Spleen (tissue), 11 donors: ENCODE results near the gene LRCH1. TPM values are rescaled to one million over a fixed set of nuclear protein-coding genes. Genes with fewer than 3 reads are reported as not detected.

Source experiments
- DNase-seq: peaks from one replicate; pipeline ENCODE4 v3.0.0-alpha.2; 2020
- H3K27ac ChIP-seq, 8 donors: fragments of 200-600 bp; sonication (generic) in 7 of 8; 1 replicate in 4 of 8; 2 replicates in 4 of 8; pipeline versions ENCODE4 v1.5.0 to v1.8.0; 2016 to 2021; ENCODE audit warnings: inconsistent platforms in 4 of 8, mild to moderate bottlenecking in 4 of 8, moderate library complexity in 1 of 8
- H3K27me3 ChIP-seq, 7 donors: fragments of 200-600 bp; sonication (generic) in 6 of 7; replicated peaks in 1 of 7; 1 replicate in 4 of 7; 2 replicates in 3 of 7; pipeline versions ENCODE4 v1.5.0 to v1.8.0; 2016 to 2021; ENCODE audit warnings: inconsistent platforms in 3 of 7, mild to moderate bottlenecking in 1 of 7
- H3K36me3 ChIP-seq, 6 donors: fragments of 200-600 bp; sonication (generic) in 5 of 6; 1 replicate in 4 of 6; 2 replicates in 2 of 6; pipeline versions ENCODE4 v1.5.0 to v1.8.0; 2016 to 2021; ENCODE audit warnings: inconsistent platforms in 2 of 6
- H3K4me1 ChIP-seq, 6 donors: fragments of 200-600 bp; sonication (generic) in 5 of 6; 1 replicate in 3 of 6; 2 replicates in 3 of 6; pipeline versions ENCODE4 v1.5.0 to v1.8.0; 2016 to 2021; ENCODE audit warnings: inconsistent platforms in 3 of 6
- H3K4me3 ChIP-seq, 8 donors: fragments of 200-600 bp; sonication (generic) in 7 of 8; 1 replicate in 4 of 8; 2 replicates in 4 of 8; pipeline versions ENCODE4 v1.5.0 to v1.8.0; 2016 to 2021; ENCODE audit warnings: inconsistent platforms in 4 of 8, mild to moderate bottlenecking in 4 of 8, moderate library complexity in 2 of 8
- H3K9me3 ChIP-seq, 8 donors: fragments of 200-600 bp; sonication (generic) in 7 of 8; 1 replicate in 4 of 8; 2 replicates in 4 of 8; pipeline versions ENCODE4 v1.5.0 to v1.8.0; 2016 to 2021; ENCODE audit warnings: inconsistent platforms in 4 of 8
- POLR2A ChIP-seq, 3 donors: fragments of 450-650 bp; IDR thresholded peaks; one replicate each; pipeline ENCODE4 v1.5.1; 2017; ENCODE audit warnings: antibody characterized with exemption in 3 of 3, mild to moderate bottlenecking in 1 of 3
- POLR2AphosphoS5 ChIP-seq, 3 donors: sonication (generic); formaldehyde crosslinking; IDR thresholded peaks; one replicate each; pipeline ENCODE4 v1.5.1; 2017; ENCODE audit warnings: antibody characterized with exemption in 3 of 3
- WGBS, 5 donors: extraction: QIAGEN DNeasy Blood & Tissue Kit in 3 of 5; methylation state at CpG; one replicate each; pipeline versions ENCODE4 v1.1.5 to v1.1.7; 2013 to 2018; 5-methylcytosine and 5-hydroxymethylcytosine counted together
- intact Hi-C: fragments of 100-400 bp; cut with DNase I; formaldehyde crosslinking; loops from one replicate; pipeline ENCODE4 v1.15.0; 2023; ENCODE audit warnings: low total_unique reads
- polyA plus RNA-seq, 3 donors: library from polyadenylated mRNA; stranded (reverse); fragments of 200-250 nt; gene quantifications; one replicate each; pipeline ENCODE4 v1.2.1, GENCODE V29; 2013
- total RNA-seq, 7 donors: library from RNA; depleted of rRNA in 3 of 7; stranded (reverse); fragments of >200 nt in 3 of 7; fragmentation: NEBNext Ultra II Directional in 4 of 7; extraction: Animal tissue kit (Norgen Biotek cat#: 25700) in 4 of 7; gene quantifications; one replicate each; pipeline versions ENCODE4 v1.1.0 to v1.2.1, GENCODE V29; 2016 to 2021
- TF ChIP-seq, protein P1 (sequence below), 11 experiments: fragments of 200-600 bp in 7 of 11; fragments of 450-650 bp in 4 of 11; sonication (generic) in 4 of 11; IDR thresholded peaks in 8 of 11; conservative IDR thresholded peaks in 3 of 11; 1 replicate in 7 of 11; 2 replicates in 4 of 11; pipeline versions ENCODE4 v1.4.0 to v1.8.0; 2016 to 2021; ENCODE audit warnings: antibody characterized with exemption in 11 of 11, inconsistent platforms in 4 of 11, mild to moderate bottlenecking in 1 of 11
- donor health status: healthy with polysubstance abuse.
- donor health status: DM: no; HTN: no; CAD: no; lungs with moderate emphysema.
- donor health status: DM: no; HTN: no; CAD: no.
- donor health status: Bipolar disorder and iron deficiency.
- donor health status: healthy.
- donor health status: DM: no; HTN: no; CAD: no.
- donor health status: DM: yes; HTN: yes; CAD: no.

LRCH1 gene
- total and polyA plus RNA-seq, 10 donors = 7.4 to 41.6 (median 34.6) TPM

DNA sequence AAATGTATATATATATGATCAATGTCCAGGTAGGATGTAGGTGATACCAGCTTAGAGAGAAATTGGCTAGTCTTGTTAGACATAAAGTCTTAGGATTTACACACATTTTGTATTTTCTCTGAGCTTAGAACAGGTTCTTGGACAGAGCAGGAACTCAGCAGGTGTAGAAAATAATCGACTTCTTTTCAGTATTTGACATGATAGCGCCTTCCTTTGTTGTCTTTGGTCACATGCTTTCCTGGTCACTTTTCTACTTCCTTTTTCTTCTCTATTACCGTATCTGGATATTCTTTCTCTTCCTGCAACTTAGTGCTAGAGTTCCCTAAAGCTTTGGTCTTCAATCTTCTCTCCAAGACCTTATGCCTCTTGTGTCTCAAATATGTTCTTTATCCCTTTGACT is 107.4 kb downstream of the LRCH1 start:
- H3K4me1 ChIP-seq = peaks cover 17 to 84% (median 48%) of the 10 kb centered on the region in 6 donors
- H3K27ac ChIP-seq = no peak overlapping the region
- DNase-seq = no peak
- H3K4me3 ChIP-seq = no peak overlapping the region
- WGBS, 5 donors = 35 to 63% (median 39%) methylated on average over 3 of the region's 3 CpGs
- H3K9me3 ChIP-seq = no peaks in the 10 kb centered on the region
- no peaks in the 10 kb centered on the region for H3K36me3 ChIP-seq
- intact Hi-C loops = no loop called here
- H3K27me3 ChIP-seq = no peaks in the 10 kb centered on the region
- TF ChIP-seq, protein P1, sequence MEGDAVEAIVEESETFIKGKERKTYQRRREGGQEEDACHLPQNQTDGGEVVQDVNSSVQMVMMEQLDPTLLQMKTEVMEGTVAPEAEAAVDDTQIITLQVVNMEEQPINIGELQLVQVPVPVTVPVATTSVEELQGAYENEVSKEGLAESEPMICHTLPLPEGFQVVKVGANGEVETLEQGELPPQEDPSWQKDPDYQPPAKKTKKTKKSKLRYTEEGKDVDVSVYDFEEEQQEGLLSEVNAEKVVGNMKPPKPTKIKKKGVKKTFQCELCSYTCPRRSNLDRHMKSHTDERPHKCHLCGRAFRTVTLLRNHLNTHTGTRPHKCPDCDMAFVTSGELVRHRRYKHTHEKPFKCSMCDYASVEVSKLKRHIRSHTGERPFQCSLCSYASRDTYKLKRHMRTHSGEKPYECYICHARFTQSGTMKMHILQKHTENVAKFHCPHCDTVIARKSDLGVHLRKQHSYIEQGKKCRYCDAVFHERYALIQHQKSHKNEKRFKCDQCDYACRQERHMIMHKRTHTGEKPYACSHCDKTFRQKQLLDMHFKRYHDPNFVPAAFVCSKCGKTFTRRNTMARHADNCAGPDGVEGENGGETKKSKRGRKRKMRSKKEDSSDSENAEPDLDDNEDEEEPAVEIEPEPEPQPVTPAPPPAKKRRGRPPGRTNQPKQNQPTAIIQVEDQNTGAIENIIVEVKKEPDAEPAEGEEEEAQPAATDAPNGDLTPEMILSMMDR (IDR thresholded peaks at IDR 0.05 in 8 of 11, conservative IDR thresholded peaks at IDR 0.05 in 3 of 11) = no peak
- TF ChIP-seq POLR2AphosphoS5 (IDR thresholded peaks at IDR 0.05) (no peak), POLR2A (IDR thresholded peaks at IDR 0.05) (no peak)

DNA sequence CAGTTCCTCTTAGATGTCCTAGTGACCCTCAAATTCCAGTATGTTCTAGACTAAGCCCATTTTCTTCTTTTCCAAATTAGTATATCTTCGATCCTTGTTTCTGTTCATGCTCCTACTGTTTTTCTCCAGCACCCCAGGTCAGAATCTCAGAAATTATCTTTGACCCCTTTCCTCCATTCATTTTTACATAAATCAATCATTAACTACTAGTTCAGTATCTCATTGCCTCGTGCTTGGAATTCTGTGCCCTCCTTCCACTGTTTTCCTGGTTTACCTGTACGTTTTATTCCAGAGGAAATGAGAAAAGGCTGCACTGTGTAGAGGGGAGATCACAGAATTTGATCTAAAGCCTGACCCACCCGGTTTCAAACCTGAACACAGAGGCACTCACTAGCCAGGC is 107.9 kb downstream of the LRCH1 start:
- 84 to 94% (median 90%) methylated on average over 4 of the region's 4 CpGs for WGBS, 5 donors
- H3K27ac ChIP-seq = no peak overlapping the region
- peaks cover 17 to 84% (median 48%) of the 10 kb centered on the region in 6 donors for H3K4me1 ChIP-seq

GRCh38 chr13:46662690-46663089 is 109.7 kb downstream of the LRCH1 start:
- DNase-seq = no peak
- WGBS, 5 donors = 66 to 81% (median 76%) methylated on average over 3 of the region's 3 CpGs
- Histone ChIP-seq H3K9me3 (no peaks in the 10 kb centered on the region), H3K27me3 (no peaks in the 10 kb centered on the region), H3K4me1 (peaks cover 17 to 86% (median 51%) of the 10 kb centered on the region in 6 donors), H3K4me3 (no peak overlapping the region), H3K27ac (peak overlapping the region in 3 of 8 donors; percentile 3 to 83 (median 12)), H3K36me3 (no peaks in the 10 kb centered on the region)
- intact Hi-C loops = no loop called here
- TF ChIP-seq, protein P1 (IDR thresholded peaks at IDR 0.05 in 8 of 11, conservative IDR thresholded peaks at IDR 0.05 in 3 of 11) = no peak
- TF ChIP-seq POLR2AphosphoS5 (IDR thresholded peaks at IDR 0.05) (no peak), POLR2A (IDR thresholded peaks at IDR 0.05) (no peak)

More for the DNA sequence above, 107.9 kb downstream of the LRCH1 start:
- no peaks in the 10 kb centered on the region for H3K9me3 ChIP-seq
- no peaks in the 10 kb centered on the region for H3K27me3 ChIP-seq
- intact Hi-C loops = no loop called here
- no peaks in the 10 kb centered on the region for H3K36me3 ChIP-seq
- H3K4me3 ChIP-seq = no peak overlapping the region
- DNase-seq = no peak
- no peak for TF ChIP-seq POLR2AphosphoS5 (IDR thresholded peaks at IDR 0.05)
- TF ChIP-seq POLR2A (IDR thresholded peaks at IDR 0.05) = no peak
- TF ChIP-seq, protein P1 (IDR thresholded peaks at IDR 0.05 in 8 of 11, conservative IDR thresholded peaks at IDR 0.05 in 3 of 11) = no peak

GRCh38 chr13:46663206-46664037 is 110.5 kb downstream of the LRCH1 start:
- Histone ChIP-seq H3K4me3 (no peak overlapping the region), H3K36me3 (no peaks in the 10 kb centered on the region), H3K27me3 (no peaks in the 10 kb centered on the region), H3K9me3 (no peaks in the 10 kb centered on the region), H3K4me1 (peaks cover 21 to 86% (median 57%) of the 10 kb centered on the region in 6 donors), H3K27ac (peak overlapping the region in 4 of 8 donors; percentile 3 to 83 (median 22))
- intact Hi-C loops = no loop called here
- TF ChIP-seq POLR2A (IDR thresholded peaks at IDR 0.05) (no peak), POLR2AphosphoS5 (IDR thresholded peaks at IDR 0.05) (no peak)
- TF ChIP-seq, protein P1 (IDR thresholded peaks at IDR 0.05 in 8 of 11, conservative IDR thresholded peaks at IDR 0.05 in 3 of 11) = no peak
- WGBS, 5 donors = 54 to 69% (median 66%) methylated on average over 3 of the region's 3 CpGs
- DNase-seq = no peak
